ENCODE results near the gene AP3S2.

DNA sequence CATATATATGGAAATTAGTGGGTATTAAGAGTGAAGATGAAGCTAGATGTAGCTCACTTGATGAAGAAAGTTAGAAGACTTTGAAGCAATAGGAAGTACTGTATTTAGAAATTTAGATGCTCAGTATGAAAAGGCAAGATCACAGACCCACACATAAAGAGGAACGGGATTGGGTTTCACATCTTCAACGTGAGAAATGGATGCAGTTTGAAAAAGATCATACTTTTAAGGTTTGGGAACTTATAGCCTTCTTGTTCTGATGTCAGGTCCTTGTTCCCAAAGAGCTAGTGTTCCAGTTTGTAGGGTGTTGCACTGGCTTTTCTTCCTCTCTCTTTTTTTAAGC lies 16.7 kb downstream of the AP3S2 start:
- TF ChIP-seq, protein P1, sequence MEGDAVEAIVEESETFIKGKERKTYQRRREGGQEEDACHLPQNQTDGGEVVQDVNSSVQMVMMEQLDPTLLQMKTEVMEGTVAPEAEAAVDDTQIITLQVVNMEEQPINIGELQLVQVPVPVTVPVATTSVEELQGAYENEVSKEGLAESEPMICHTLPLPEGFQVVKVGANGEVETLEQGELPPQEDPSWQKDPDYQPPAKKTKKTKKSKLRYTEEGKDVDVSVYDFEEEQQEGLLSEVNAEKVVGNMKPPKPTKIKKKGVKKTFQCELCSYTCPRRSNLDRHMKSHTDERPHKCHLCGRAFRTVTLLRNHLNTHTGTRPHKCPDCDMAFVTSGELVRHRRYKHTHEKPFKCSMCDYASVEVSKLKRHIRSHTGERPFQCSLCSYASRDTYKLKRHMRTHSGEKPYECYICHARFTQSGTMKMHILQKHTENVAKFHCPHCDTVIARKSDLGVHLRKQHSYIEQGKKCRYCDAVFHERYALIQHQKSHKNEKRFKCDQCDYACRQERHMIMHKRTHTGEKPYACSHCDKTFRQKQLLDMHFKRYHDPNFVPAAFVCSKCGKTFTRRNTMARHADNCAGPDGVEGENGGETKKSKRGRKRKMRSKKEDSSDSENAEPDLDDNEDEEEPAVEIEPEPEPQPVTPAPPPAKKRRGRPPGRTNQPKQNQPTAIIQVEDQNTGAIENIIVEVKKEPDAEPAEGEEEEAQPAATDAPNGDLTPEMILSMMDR (IDR thresholded peaks at IDR 0.05) = no peak
- TF ChIP-seq POLR2A (IDR thresholded peaks at IDR 0.05) = no peak

Data from vagina (tissue), 2 donors.